Peyer's patch (tissue), 4 donors: Measurements from ENCODE around the gene CEMIP2. TPM values are rescaled to one million over a fixed set of nuclear protein-coding genes. Genes with fewer than 3 reads are reported as not detected.

ENCODE experiments used
- DNase-seq, 3 donors: peaks; one replicate each; pipeline ENCODE4 v3.0.0-alpha.2; 2017 to 2019
- H3K27ac ChIP-seq, 4 donors: fragments of 200-600 bp; sonication (generic); one replicate each; pipeline ENCODE4 v1.5.1; 2016 to 2019
- H3K27me3 ChIP-seq, 2 donors: fragments of 200-600 bp; sonication (generic); one replicate each; pipeline ENCODE4 v1.5.1; 2019
- H3K36me3 ChIP-seq, 3 donors: fragments of 200-600 bp; sonication (generic); one replicate each; pipeline ENCODE4 v1.5.1; 2016 to 2019
- H3K4me1 ChIP-seq, 4 donors: fragments of 200-600 bp; sonication (generic); one replicate each; pipeline ENCODE4 v1.5.1; 2016 to 2019
- H3K4me3 ChIP-seq, 4 donors: fragments of 200-600 bp; sonication (generic); 1 replicate in 3 of 4; 2 replicates in 1 of 4; pipeline ENCODE4 v1.5.1; 2016 to 2019; ENCODE audit warnings: mild to moderate bottlenecking in 1 of 4
- H3K9me3 ChIP-seq, 4 donors: fragments of 200-600 bp; sonication (generic); one replicate each; pipeline ENCODE4 v1.5.1; 2016 to 2019; ENCODE audit warnings: mild to moderate bottlenecking in 1 of 4
- CTCF ChIP-seq, 6 experiments: fragments of 450-650 bp in 4 of 6; fragments of 200-600 bp in 2 of 6; sonication (generic) in 1 of 6; IDR thresholded peaks; one replicate each; pipeline ENCODE4 v1.5.1; 2017 to 2019; ENCODE audit warnings: antibody characterized with exemption in 6 of 6, mild to moderate bottlenecking in 3 of 6, moderate library complexity in 1 of 6
- POLR2A ChIP-seq, 2 donors: fragments of 450-650 bp; IDR thresholded peaks; one replicate each; pipeline ENCODE4 v1.5.1; 2017; ENCODE audit warnings: antibody characterized with exemption in 2 of 2, mild to moderate bottlenecking in 2 of 2, moderate library complexity in 2 of 2
- total RNA-seq, 4 donors: library from RNA; depleted of rRNA; stranded (reverse); fragments of >200 nt; gene quantifications; one replicate each; pipeline ENCODE4 v1.1.0, GENCODE V29; 2016

The CEMIP2 gene
- total RNA-seq, 4 donors from 2014 or later, result 79.2 to 243 (median 215) TPM

DNA sequence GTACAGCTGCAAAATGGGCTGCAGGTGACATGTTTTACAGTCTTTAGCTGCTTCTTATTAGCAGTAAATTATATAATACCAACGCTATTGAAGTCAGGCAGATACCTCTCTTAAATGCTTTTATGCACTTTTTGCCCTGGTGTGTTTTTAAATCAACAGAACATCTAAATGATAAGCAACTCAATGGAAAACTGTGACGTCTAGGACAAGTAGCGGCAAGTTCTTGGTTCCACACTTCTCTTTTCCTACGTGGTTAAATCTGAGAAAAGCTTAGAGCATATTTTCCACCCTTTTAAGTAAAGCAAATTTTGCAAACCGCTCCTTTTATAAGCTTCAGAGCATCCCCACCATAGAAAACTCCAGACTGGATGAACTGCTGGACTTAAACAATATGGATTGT is 58.1 kb downstream of the CEMIP2 start:
- no peaks in the 10 kb centered on the region for H3K27me3 ChIP-seq
- DNase-seq, result no peak
- H3K9me3 ChIP-seq, result no peaks in the 10 kb centered on the region
- H3K36me3 ChIP-seq, result peaks cover 0 to 91% (median 0%) of the 10 kb centered on the region in 3 donors
- no peak for TF ChIP-seq CTCF (IDR thresholded peaks at IDR 0.05)
- H3K4me1 ChIP-seq, result no peaks in the 10 kb centered on the region
- H3K27ac ChIP-seq, result no peak overlapping the region
- H3K4me3 ChIP-seq, result no peak overlapping the region

GRCh38 chr9:71709384-71709783 is 58.9 kb downstream of the CEMIP2 start:
- Histone ChIP-seq H3K27ac (no peak overlapping the region), H3K27me3 (no peaks in the 10 kb centered on the region), H3K4me3 (no peak overlapping the region), H3K36me3 (peaks cover 0 to 93% (median 0%) of the 10 kb centered on the region in 3 donors), H3K9me3 (no peaks in the 10 kb centered on the region), H3K4me1 (no peaks in the 10 kb centered on the region)
- DNase-seq, result no peak
- TF ChIP-seq CTCF (IDR thresholded peaks at IDR 0.05) (no peak), POLR2A (IDR thresholded peaks at IDR 0.05) (no peak)

- no peaks in the 10 kb centered on the region for H3K9me3 ChIP-seq
- peaks cover 0 to 88% (median 0%) of the 10 kb centered on the region in 3 donors for H3K36me3 ChIP-seq
- H3K4me1 ChIP-seq, result no peaks in the 10 kb centered on the region
- H3K27ac ChIP-seq, result no peak overlapping the region
- no peak overlapping the region for H3K4me3 ChIP-seq
- DNase-seq, result no peak
- H3K27me3 ChIP-seq, result no peaks in the 10 kb centered on the region
- TF ChIP-seq POLR2A (IDR thresholded peaks at IDR 0.05) (no peak), CTCF (IDR thresholded peaks at IDR 0.05) (no peak)
These were observed 62.1 kb downstream of the CEMIP2 start for GRCh38 chr9:71706176-71706575.

GRCh38 chr9:71704796-71705195 is 63.5 kb downstream of the CEMIP2 start:
- H3K4me3 ChIP-seq, result no peak overlapping the region
- DNase-seq, result no peak

GRCh38 chr9:71703172-71703872 is 65.0 kb downstream of the CEMIP2 start:
- no peaks in the 10 kb centered on the region for H3K27me3 ChIP-seq
- H3K27ac ChIP-seq, result no peak overlapping the region
- TF ChIP-seq POLR2A (IDR thresholded peaks at IDR 0.05) (no peak), CTCF (IDR thresholded peaks at IDR 0.05) (no peak)
- no peak for DNase-seq
- no peak overlapping the region for H3K4me3 ChIP-seq
- H3K36me3 ChIP-seq, result peaks cover 0 to 88% (median 0%) of the 10 kb centered on the region in 3 donors
- no peaks in the 10 kb centered on the region for H3K9me3 ChIP-seq
- no peaks in the 10 kb centered on the region for H3K4me1 ChIP-seq

More at GRCh38 chr9:71704796-71705195, 63.5 kb downstream of the CEMIP2 start:
- H3K9me3 ChIP-seq, result no peaks in the 10 kb centered on the region
- H3K4me1 ChIP-seq, result no peaks in the 10 kb centered on the region
- TF ChIP-seq CTCF (IDR thresholded peaks at IDR 0.05) (no peak), POLR2A (IDR thresholded peaks at IDR 0.05) (no peak)
- peaks cover 0 to 88% (median 0%) of the 10 kb centered on the region in 3 donors for H3K36me3 ChIP-seq
- no peak overlapping the region for H3K27ac ChIP-seq
- no peaks in the 10 kb centered on the region for H3K27me3 ChIP-seq
